HUES6 (cell line): ENCODE data around the gene EFCAB5.
"Not testable (repeated sequence)": the region's sequence is repeated elsewhere in the genome, so short reads cannot be mapped to it uniquely, and the experiment has no call there.

Source experiments
- H3K27ac ChIP-seq: 2 replicates; pipeline ENCODE4 v1.7.0; 2013; ENCODE audit warnings: low read depth, mild to moderate bottlenecking, low read length, inconsistent platforms
- H3K27me3 ChIP-seq: 2 replicates; pipeline ENCODE4 v1.6.1; 2013; ENCODE audit warnings: low read length; ENCODE audit not compliant: control insufficient read depth, insufficient read depth
- H3K36me3 ChIP-seq: 2 replicates; pipeline ENCODE4 v1.6.1; 2013; ENCODE audit warnings: low read length; ENCODE audit not compliant: control insufficient read depth, insufficient read depth
- H3K4me1 ChIP-seq: 2 replicates; pipeline ENCODE4 v1.6.1; 2013; ENCODE audit warnings: low read length; ENCODE audit not compliant: control insufficient read depth, insufficient read depth
- H3K4me3 ChIP-seq: 2 replicates; pipeline ENCODE4 v1.5.1; 2013; ENCODE audit warnings: low read depth, low read length
- H3K9ac ChIP-seq: one replicate; pipeline ENCODE4 v1.6.1; 2013; ENCODE audit warnings: mild to moderate bottlenecking, low read length
- H3K9me3 ChIP-seq: 2 replicates; pipeline ENCODE4 v1.6.1; 2013; ENCODE audit warnings: low read depth, low read length; ENCODE audit not compliant: control insufficient read depth, insufficient read depth

The EFCAB5 gene

DNA sequence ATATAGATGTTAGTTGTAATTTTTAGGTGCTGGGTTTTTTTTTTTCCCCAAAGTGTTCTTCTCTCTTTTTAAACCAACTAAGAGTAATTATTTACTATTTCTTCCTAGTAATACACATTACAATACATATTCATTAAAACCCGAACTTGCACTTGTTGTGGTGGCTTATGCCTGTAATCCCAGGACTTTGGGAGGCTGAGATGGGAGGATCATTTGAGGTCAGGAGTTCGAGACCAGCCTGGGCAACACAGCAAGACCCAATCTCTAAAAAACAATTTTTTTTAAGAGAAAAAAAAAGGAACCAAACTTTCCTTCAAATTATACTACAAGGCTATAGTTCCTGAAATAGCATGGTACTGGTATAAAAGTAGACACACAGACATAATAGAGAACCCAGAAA, 3.8 kb downstream of the EFCAB5 start:
- Histone ChIP-seq H3K36me3 (no peaks in the 10 kb centered on the region), H3K9me3 (no peaks in the 10 kb centered on the region), H3K9ac (no peak overlapping the region), H3K4me1 (no peaks in the 10 kb centered on the region), H3K27me3 (no peaks in the 10 kb centered on the region), H3K27ac (no peak overlapping the region), H3K4me3 (no peak overlapping the region)

DNA sequence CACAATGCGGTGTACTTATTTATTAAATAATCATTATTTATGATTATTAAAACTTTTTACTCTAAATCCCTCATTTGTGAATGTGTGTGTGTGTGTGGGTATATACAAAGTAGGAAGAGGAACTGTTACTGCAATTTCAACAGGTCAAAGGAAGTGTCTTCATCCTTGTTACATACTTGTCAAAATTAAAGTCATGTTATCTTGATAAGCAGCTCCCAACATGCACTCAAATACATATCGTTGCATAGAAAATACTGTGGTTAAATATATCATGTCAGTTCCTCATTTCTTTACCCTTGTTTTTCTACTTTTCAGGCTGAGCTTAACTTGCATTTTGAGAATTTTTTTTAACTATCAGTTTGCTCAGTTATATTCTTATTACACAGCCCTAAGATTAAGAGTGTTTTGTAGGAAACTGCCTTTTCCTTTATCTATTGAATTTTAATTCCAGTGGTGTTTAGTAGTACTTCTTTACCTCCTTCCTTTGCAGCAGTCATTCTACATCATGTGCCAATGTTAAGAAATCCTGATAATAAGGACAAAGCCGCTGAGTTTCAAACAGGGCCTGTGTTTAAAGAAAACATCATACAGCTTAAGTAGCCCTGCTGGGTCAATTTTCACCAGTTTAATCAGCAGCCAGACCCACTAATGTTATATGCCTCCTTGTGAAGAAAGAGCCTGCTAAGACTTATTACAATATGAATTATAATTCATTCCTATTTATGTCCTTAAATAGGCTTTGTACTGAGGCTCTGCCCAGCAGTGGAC, 7.2 kb downstream of the EFCAB5 start:
- Histone ChIP-seq H3K4me1 (no peaks in the 10 kb centered on the region), H3K9ac (no peak overlapping the region), H3K36me3 (no peaks in the 10 kb centered on the region), H3K4me3 (no peak overlapping the region), H3K9me3 (peaks cover 8% of the 10 kb centered on the region), H3K27ac (no peak overlapping the region), H3K27me3 (no peaks in the 10 kb centered on the region)

DNA sequence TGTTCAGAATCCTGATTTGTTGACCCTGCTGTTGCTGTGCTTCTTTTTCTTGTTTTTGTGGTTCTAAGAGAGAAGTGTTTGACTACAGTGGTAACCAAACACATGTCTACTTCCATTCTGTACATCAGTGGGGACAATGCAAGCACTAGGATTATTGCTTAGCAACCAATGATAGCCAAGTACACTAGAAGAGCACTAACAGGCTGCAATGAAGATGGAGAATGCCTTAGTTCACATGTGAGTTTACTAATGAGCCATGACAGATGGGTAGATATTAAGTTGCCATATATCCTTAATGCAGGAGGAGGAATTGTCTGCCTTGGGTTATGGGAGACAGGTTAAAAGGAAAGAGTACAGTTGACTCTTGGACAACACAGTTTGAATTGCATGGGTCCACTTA, 8.3 kb downstream of the EFCAB5 start:
- Histone ChIP-seq H3K36me3 (no peaks in the 10 kb centered on the region), H3K4me1 (no peaks in the 10 kb centered on the region), H3K4me3 (no peak overlapping the region), H3K27me3 (no peaks in the 10 kb centered on the region), H3K9ac (no peak overlapping the region), H3K27ac (no peak overlapping the region), H3K9me3 (peaks cover 18% of the 10 kb centered on the region)

DNA sequence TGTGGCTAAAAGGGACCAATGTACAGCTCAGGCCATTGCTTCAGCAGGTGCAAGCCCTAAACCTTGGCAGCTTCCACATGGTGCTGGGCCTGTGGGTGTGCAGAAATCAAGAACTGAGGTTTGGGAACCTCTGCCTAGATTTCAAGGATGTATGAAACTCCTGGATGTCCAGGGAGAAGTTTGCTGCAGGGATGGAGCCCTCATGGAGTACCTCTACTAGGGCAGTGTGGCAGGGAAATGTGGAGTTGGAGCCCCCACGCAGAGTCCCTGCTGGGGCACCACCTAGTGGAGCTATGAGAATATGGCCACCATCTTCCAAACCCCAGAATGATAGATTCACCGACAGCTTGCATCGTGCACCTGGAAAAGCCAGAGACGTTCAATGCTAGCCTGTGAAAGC, 13.0 kb downstream of the EFCAB5 start:
- H3K36me3 ChIP-seq: no peaks in the 10 kb centered on the region
- no peak overlapping the region for H3K4me3 ChIP-seq
- peaks cover 20% of the 10 kb centered on the region for H3K9me3 ChIP-seq
- peaks cover 3% of the 10 kb centered on the region; the same call in 1 of the 2 replicates for H3K4me1 ChIP-seq
- no peak overlapping the region for H3K9ac ChIP-seq
- H3K27ac ChIP-seq: no peak overlapping the region
- no peaks in the 10 kb centered on the region for H3K27me3 ChIP-seq

DNA sequence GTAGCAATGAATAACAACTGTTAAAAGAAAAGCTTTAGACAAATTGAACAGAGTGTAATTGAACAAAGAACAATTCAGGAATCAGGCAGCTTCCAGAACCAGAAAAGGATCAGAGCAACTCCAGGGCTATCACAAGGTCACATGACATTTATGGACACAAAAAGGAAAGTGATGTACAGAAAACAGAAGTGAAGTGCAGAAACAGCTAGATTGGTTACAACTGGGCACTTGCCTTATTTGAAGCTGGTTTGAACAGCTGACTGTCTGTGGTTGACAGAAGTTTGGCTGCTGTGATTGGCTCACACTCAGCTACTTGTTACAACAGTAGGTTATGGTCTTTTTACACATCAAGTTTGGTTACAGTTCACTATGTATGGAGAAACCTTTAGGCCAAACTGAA, 14.8 kb downstream of the EFCAB5 start:
- Histone ChIP-seq H3K9me3 (peaks cover 20% of the 10 kb centered on the region), H3K36me3 (no peaks in the 10 kb centered on the region), H3K4me1 (peaks cover 10% of the 10 kb centered on the region; the same call in 1 of the 2 replicates), H3K4me3 (no peak overlapping the region), H3K27me3 (no peaks in the 10 kb centered on the region), H3K9ac (no peak overlapping the region), H3K27ac (no peak overlapping the region)

DNA sequence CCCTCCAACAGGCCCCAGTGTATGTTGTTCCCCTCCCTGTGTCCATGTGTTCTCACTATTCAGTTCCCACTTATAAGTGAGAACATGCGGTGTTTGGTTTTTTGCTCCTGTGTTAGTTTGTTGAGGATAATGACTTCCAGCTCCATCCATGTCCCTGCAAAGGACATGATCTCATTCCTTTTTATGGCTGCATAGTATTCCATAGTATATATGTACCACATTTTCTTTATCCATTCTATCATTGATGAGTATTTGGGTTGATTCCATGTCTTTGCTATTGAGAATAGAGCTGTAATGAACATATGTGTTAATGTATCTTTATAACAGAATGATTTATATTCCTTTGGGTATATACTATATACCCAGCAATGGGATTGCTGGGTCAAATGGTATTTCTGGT, 16.1 kb downstream of the EFCAB5 start:
- H3K4me1 ChIP-seq, H3K36me3 ChIP-seq, H3K9ac ChIP-seq, H3K27me3 ChIP-seq, H3K27ac ChIP-seq, H3K4me3 ChIP-seq: not testable (repeated sequence)
- peaks cover 20% of the 10 kb centered on the region for H3K9me3 ChIP-seq

DNA sequence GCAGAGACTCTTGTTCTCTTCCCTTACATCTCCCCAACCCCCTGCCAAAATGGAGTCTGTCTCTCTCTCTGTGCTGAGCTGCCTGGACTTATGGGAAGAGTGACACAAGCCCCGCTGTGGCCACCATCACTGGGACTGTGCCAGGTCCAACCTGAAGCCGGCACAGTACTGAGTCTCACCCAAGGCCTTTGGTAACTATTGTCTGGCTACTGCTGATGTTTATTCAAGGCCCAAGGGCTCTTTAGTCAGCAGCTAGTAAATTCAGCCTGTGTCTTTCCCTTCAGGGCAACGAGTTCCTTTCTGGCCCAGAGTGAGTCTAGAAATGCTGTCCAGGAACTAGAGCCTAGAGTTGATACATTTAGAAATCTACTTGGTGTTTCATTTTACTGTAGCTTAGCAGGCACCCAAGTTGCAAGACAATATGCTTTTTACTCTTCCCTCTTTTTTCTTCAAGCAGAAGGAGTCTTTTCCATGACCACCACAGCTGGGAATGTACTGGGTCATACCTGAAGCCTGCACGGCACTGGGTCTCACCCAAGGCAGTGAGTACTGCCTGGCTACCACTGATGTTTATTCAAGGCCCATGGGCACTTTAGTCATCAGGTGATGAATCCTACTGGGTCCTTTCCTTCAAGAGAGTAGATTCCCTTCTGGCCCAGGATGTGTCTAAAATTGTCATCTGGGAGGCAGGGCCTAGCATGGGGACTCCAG, 17.7 kb downstream of the EFCAB5 start:
- no peaks in the 10 kb centered on the region for H3K36me3 ChIP-seq
- peaks cover 11% of the 10 kb centered on the region for H3K9me3 ChIP-seq
- no peak overlapping the region for H3K9ac ChIP-seq
- no peak overlapping the region for H3K27ac ChIP-seq
- peaks cover 10% of the 10 kb centered on the region; the same call in 1 of the 2 replicates for H3K4me1 ChIP-seq
- no peak overlapping the region for H3K4me3 ChIP-seq
- H3K27me3 ChIP-seq: no peaks in the 10 kb centered on the region

DNA sequence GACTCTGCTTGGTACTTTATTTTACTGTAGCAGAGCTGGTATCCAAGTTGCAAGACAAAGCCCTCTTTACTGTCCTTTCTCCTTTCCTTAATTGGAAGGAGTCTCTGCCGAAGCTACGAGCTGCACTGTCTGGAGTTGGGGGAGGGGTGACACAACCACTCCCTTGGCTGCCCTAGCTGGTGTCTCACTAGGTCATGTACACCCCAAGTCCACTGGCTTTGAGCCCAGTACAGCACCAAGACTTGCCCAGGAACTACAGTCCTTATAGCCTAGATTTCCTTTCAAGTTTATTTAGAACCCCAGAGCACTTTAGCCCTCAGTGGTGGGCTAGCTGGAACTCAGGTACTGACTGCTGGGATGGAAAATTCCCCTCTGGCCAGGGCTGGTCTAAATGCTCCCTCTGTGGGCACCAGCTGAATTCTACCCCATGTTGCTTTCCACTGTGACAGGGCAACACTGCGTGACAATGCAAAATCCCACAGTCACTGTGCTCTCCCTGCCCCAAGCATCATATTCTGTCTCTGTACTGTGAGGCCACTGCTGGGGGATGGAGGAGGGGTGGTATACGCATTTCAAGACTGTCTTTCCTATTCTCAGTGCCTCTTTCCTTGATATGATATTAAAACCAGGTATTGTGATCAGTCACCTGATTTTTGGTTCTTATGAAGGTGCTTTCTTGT, 18.4 kb downstream of the EFCAB5 start:
- peaks cover 10% of the 10 kb centered on the region; the same call in 1 of the 2 replicates for H3K4me1 ChIP-seq
- no peaks in the 10 kb centered on the region for H3K27me3 ChIP-seq
- H3K36me3 ChIP-seq: no peaks in the 10 kb centered on the region
- no peak overlapping the region for H3K9ac ChIP-seq
- H3K27ac ChIP-seq: no peak overlapping the region
- H3K4me3 ChIP-seq: no peak overlapping the region
- H3K9me3 ChIP-seq: peaks cover 4% of the 10 kb centered on the region; the same call in 1 of the 2 replicates

DNA sequence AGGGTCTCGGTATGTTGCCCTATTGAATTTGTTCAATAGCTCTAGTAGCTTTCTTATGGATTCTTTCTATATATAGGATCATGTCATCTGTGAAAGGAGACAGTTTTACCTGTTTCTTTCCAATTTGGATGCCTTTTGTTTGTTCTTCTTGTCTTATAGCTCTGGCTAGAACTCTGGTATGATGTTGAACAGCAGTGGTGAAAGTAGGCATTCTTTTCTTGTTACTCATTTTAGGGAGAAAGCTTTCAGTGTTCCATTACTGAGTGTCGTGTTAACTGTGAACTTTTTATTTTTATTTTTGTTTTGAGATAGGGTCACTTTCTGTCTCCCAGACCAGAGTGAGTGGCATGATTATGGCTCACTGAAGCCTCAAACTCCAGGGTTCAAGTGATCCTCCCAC, 21.2 kb downstream of the EFCAB5 start:
- no peak overlapping the region for H3K4me3 ChIP-seq

DNA sequence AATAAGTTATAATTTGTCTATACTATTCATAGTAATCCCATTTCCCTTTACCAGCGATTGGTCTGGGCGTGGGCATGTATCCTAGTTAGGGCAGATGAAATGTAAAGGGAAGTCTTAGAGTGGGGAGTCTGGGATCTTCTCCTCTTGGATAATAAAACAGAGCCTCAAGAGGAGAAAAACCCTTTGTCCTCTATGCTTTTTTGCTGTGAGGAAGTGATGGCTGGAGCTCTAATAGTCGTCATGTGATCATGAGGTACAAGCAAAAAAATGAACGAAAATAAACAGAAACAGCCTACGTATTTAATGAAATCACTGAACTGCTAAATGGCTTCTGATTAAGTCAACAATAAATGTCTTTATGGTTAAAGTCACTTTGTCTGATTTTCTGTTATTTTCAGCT, 26.8 kb downstream of the EFCAB5 start:
- Histone ChIP-seq H3K4me3 (no peak overlapping the region), H3K27ac (no peak overlapping the region), H3K9me3 (peaks cover 3% of the 10 kb centered on the region; the same call in 1 of the 2 replicates)

More for the DNA sequence above, 21.2 kb downstream of the EFCAB5 start:
- no peaks in the 10 kb centered on the region for H3K27me3 ChIP-seq
- H3K27ac ChIP-seq: no peak overlapping the region
- H3K36me3 ChIP-seq: no peaks in the 10 kb centered on the region
- peaks cover 10% of the 10 kb centered on the region; the same call in 1 of the 2 replicates for H3K4me1 ChIP-seq
- H3K9ac ChIP-seq: no peak overlapping the region
- H3K9me3 ChIP-seq: peaks cover 3% of the 10 kb centered on the region; the same call in 1 of the 2 replicates

DNA sequence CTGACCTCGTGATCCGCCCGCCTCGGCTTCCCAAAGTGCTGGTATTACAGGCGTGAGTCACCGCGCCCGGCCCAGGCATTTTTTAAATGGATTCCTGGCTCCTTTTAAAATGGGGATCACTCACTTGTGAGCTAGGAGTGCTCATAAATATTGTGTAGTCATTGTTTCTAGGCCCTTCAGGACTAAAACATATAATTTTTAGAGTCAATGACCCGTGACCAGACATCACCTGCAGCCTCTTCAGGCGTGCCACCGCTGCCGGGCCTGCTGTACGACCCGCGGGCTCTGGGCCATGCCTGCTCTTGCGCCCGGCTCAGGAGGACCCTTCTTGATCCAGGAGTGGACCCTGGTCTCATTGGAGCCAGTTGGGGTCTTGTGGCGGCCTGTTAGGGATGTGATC, 30.8 kb downstream of the EFCAB5 start:
- H3K27me3 ChIP-seq: no peaks in the 10 kb centered on the region
- H3K9ac ChIP-seq: no peak overlapping the region
- no peaks in the 10 kb centered on the region for H3K4me1 ChIP-seq
- no peak overlapping the region for H3K27ac ChIP-seq
- H3K9me3 ChIP-seq: no peaks in the 10 kb centered on the region
- no peaks in the 10 kb centered on the region for H3K36me3 ChIP-seq
- H3K4me3 ChIP-seq: no peak overlapping the region

More for the DNA sequence above, 26.8 kb downstream of the EFCAB5 start:
- no peak overlapping the region for H3K9ac ChIP-seq
- no peaks in the 10 kb centered on the region for H3K27me3 ChIP-seq
- no peaks in the 10 kb centered on the region for H3K4me1 ChIP-seq
- no peaks in the 10 kb centered on the region for H3K36me3 ChIP-seq
